HG02943 (cell line): ENCODE data around the gene TSPAN32.
A peak's percentile ranks its signal among the peaks of the same experiment; 100 is the strongest.

Experiments
- ATAC-seq: cut with Tn5 transposase; IDR thresholded peaks from one replicate; pipeline ENCODE4 v1.9.1; 2021; ENCODE audit warnings: mild to moderate bottlenecking, low read depth, moderate library complexity; ENCODE audit not compliant: unreplicated experiment

Gene TSPAN32

DNA sequence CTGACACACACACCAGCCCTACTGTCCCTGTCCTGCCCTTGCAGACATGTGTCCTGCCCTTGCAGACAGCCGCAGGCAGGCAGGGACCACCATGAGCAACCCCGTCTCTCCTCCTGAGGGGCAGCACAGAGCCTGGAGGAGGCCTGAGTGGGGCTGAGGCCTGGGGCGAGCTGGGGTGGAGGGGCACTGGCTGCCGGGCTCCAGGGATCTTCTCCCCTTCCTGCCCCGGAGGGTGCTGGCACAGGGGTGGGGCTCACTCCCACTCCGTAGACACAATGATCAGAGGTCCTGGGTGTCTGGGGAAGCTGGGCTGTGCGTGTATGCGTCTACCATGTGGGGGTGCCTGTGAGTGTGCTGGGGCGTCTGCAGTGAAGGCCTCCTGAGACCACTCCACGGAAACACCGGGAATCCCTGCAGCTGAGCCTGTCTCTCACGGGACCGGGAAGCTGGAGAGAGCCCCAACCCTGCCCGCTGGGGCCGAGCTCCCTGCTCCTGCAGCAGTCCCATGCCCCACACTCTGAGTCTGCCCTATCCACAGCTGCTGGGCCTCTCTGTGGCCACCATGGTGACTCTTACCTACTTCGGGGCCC lies 588 bp downstream of the TSPAN32 start:
- ATAC-seq: peak; percentile 14

DNA sequence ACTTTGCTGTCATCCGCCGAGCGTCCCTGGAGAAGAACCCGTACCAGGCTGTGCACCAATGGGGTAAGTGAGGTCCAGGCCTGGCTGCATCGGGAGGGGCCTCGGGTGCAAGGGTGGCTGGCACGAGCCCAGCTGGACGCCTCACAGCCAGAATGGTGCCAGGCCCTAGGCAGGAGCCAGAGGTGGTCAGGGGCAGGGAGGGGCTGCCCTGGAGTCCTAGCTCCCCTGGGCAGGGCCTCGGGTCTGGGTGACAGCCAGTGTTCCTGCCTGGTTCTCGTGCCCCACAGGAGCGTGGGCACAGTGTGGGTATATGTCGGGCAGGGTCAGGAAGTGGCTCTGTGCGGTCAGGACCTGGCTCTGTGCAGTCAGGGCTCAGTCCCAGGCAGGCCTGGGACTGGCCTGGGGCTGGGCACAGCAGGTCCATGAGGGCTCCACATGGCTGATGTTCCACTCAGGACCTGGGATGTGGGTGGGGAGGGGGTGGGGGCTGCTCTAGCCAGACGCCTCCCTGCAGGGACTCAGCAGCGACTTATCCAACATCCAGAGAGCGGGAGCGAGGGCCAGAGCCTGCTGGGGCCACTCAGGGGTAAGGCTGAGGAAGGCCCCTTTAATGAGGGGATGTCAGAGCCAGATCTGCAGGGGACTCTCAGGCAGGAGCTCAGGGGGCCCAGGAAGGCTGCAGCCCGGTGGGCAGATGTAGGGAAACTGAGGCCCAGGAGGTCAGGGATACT lies 1.2 kb downstream of the TSPAN32 start:
- ATAC-seq: no peak

DNA sequence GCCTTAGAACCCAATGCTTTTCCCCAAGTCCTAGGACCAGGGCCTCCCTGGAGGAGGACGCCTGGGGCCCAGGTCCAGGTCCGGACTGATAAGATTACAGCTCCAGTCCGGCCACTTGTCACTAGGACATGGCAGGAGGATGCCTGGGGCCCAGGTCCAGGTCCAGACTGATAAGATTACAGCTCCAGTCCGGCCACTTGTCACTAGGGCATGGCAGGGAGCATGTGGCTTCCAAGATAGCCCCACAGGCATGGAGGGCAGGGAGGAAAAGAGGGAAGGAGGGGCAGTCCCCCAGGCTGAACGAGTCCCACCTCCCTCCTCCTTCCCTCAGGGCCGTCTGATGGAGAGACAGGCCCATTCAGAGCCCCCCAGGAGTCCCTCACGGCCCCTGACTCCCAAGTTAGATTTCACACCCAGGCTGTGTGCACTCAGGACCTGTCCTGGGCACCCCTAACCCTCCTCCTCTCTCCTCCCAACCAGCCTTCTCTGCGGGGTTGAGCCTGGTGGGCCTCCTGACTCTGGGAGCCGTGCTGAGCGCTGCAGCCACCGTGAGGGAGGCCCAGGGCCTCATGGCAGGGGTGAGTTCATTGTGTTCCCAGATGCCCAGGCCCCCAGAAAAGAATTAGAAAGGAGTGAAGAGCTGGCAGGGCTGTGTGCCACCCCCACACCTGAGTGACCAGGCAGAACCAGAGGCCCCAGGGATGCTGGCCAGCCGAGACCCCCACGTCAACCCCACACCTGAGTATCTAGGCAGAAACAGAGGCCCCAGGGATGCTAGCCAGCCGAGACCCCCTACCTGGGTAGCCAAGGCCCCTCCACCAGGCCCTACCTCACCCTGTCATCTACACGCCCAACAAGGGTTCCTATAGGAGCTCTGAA lies 2.1 kb downstream of the TSPAN32 start:
- no peak for ATAC-seq

DNA sequence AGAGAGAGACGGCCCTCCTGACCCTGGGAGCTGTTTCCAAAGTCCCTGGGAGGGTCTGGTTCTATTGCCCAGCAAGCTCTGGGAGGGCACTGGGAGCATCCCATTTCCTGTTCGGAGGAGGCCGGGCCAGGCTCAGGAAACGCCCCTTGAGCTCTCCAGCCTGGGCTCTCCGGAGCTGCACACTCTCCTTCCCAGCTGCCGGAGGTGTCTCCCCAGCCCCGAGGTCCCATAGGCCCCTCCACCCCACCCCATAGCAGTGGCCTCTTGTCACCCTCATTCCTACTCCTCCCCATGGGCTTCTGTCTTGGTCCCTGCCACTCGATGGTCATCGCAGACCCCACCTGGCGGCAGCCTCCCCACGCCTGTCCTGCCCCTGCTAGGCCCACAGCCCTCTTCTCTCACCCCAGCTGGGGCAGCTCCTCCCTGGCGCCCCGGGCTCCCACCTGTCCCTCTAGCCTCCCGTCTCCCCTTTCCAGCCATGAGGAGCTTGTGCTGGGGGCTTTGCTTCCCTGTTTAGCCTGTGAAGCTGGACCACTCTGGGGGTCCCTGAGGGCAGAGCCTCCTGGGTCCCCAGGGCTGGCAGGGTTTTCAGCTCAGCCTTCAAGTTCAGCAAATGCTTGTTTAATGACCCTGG lies 2.8 kb downstream of the TSPAN32 start:
- no peak for ATAC-seq

DNA sequence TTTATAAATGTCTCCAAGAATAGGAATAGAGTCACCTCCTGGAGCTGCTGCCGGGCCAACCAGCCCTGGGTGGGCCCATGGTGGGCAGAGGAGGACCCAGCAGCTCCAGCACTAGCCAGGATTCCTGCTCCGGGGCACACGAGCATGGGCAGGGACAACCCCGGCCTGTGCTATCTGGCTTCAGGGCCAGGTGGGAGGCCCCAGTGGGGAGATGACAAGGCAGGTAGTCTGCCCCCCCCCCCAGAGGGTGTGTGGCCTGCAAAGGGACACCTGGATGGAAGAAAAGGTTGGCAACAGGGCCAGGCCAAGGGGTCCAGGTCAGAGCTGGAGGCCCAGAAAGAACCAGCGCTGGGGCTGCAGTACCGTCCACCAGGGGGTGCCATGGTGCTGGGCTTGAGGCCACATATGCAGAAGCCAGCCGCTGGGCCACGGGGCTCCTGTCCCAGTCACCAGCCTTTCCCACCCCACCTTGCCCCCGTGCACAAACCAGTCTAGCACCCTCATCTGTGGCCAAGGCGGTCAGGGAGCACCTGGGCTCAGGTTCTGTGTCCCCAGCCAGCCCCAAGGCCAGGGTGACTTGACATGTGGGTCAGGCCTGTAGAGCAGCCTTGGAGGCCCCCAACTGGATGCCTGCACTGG lies 3.4 kb downstream of the TSPAN32 start:
- no peak for ATAC-seq

DNA sequence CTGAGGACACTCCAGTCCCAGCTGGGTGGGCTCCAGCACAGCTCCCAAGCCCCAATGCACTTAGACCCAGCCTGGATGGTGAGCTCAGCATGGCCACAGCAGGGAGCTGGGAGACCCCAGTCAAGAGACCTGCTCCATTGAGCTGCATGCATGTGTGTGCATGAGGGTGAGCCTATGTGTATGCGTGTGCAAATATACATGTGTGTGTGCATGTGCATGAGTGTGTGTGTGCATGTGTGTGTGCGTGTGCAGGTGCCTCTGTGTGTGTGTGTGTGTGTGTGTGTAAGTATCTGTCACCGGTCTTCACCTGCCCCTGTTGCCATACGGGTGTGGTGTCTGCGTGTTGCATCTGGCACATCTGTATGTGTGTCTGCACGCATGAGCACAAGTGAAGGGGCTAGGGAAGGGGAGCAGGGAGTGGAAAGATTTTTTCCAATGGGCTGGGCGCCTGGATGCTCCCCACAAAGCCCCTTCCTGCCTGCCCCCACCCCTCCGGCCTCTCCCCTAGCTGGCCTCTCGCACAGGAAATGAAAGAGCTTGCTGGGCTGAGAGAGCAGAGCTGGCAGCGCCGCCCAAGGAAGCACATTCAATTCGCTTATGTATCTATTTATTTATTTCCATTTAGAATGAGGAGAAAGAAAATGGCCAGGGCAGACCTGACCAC lies 4.1 kb downstream of the TSPAN32 start:
- ATAC-seq: no peak

DNA sequence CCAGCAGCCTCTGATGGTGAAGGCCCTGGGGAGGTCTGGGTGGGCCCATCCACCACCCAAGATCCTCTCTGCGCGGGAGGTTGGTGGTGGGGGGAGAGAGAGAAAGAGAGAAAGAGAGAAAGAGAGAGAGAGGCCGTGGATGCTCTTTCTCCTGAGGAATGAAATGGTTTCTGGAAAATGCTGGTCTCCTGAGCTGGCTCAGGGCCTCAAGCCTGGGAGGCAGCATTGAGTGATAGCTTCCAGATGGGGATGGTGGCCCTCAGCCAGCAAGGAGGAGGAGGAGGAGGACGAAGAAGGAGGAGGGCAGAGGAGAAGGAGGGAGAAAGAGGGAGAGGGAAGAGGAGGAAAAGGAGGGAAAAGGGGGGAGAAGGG lies 4.6 kb downstream of the TSPAN32 start:
- ATAC-seq: no peak

DNA sequence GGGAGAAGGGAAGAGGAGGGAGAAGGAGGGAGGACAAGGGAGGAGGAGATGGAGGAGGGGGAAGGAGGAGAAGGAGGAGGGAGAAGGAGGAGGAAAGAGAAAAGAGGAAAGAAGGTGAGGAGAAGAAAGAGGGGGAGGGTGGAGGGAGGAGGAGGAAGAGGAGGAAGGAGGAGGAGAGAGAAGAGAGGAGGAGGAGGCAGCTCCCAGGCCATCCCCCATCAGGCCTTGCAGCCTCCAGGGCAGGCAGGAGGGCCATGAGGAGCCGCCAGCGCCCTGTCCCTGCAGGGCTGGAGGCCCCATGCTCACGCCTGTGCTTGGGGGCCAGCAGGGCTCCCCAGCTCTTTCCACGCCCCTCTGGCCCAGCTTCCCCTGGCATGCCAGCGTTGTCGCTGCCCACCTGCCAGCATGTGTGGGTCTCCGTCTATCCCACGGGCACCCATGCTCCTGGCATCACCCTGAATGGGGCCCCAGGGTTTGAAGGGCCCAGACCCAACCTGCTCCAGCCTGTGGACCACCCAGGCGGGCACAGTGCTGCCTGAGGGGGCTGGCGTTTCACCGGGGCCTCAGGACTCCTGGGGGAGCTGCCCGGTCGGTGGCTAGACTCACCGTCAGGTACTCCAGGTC lies 5.2 kb downstream of the TSPAN32 start:
- no peak for ATAC-seq

DNA sequence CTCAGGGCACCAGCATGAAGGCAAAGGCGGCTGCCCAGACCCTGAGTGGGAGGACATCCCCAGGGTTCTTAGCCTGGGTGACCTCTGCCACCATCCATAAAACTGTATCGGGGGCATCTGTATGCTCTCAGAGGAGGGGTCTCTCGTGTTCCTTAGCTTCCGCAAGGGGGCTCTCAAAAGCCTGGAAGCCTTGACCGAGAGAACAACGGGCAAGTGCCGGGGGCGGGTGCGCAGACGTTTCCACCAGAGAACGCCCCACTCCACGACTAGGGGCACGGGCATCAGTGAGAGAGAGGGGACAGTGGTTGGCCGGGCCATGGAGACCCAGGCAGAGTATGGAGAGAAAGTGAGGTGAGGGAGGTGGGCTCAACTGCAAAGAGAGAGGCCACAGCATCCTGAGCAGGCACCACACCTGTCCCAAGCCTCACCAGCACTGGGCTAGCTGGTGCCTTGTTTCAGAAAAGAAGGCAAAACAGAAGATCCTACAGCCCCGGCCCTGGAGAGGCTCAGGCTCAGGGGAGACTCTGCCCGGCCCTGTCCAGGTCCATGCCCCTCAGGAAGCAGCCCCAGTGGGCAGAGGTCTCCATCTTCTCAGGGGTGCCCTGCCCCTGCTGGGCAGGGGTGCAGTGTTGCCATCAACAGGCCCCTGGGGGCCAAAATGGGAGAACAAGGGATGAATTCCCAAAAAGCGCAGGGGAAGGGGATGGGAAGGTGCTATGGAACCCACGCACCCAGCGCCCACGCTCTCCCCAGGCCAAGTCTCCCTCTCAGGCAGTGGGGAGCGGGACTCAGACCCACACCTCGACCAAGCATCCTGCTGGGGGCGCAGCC lies 5.9 kb downstream of the TSPAN32 start:
- no peak for ATAC-seq

DNA sequence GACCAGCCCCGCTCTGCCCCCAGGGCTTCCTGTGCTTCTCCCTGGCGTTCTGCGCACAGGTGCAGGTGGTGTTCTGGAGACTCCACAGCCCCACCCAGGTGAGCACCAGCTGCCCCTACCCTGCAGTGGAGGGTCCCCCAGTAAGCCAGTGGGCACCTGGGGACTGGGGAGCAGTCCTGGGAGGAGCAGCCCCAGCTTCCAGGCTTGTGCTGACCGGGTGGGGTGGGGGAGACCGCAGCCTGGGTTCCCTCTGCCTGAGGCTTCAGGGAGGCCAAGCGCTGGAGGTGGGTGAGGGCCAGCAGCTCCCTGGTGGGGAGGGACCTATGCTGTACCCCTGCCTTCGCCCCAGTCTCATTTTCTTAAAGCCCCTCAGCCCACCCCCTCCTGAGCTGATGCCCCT lies 6.9 kb downstream of the TSPAN32 start:
- ATAC-seq: no peak

DNA sequence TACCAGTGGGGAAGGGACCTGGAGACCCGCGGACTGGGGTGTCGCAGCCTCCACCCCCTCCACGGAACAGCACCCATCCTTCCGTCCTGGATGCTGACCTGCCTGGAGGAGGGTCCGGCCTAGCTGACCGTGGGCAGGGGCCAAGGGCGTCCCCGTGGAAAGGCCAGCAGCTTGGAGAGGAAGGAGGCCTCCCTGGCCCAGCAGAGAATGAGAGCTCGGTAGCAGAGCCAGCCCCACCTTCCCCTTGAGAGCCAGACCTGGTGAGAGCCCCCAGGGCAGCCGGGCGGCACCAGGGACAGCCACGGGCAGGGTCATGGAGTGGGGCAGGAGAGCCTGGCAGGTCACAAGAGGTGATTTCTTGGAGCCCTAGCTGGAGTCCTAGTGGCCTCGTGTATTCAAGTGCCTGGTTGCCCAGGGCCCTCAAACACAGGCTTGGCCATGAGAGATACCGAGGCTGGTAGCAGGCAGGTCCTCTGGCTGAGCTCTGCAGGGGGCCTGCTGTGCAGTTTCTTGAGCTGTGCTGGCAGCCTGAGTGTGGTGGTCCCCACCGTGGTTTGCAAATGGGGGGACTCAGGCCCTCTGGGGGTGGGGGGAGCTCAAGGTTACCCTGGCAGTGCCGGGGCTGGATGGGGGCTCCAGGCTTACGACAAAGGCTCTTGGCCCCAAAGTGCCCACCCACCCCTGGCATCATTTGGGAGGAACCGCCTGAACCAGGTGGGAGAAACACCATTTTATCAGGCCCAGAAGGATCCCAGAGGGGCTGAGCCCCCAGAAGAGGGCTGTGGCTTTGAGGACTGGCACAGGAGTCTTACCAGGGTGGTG lies 7.6 kb downstream of the TSPAN32 start:
- no peak for ATAC-seq

DNA sequence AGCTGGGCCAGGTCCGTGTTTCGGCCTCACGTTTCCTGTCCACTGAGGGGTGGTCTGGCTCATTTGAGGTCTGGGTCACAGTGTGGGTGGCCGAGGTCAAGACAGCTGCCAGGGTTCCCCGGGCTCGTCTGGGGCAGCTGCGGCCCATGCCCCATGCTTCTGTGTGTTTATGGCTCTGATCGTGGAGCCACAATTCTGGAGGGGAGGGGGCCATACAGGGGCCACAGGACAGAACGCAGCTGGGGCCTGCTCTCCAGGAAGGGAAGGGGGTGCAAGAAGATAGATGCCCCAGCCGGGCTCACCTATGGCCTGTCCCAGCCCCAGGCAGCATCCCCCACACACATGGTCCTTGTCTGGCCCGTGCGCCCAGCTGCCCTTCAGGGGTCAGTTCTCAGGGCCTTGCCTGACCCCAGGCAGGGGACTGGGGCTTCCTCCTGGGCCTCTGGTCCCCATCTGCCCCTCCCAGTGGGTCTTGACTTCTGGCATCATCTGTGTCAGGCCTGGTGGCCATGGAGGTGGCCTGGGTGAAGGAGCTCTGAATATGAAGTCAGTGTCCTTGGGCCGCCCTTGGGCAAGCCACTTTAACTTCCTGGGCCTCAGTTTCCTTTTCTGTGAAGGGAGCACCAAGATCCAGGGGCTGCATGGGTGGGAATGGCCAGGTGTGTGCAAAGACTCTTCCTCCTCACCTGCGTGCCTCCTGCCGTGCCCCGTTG lies 8.4 kb downstream of the TSPAN32 start:
- no peak for ATAC-seq

DNA sequence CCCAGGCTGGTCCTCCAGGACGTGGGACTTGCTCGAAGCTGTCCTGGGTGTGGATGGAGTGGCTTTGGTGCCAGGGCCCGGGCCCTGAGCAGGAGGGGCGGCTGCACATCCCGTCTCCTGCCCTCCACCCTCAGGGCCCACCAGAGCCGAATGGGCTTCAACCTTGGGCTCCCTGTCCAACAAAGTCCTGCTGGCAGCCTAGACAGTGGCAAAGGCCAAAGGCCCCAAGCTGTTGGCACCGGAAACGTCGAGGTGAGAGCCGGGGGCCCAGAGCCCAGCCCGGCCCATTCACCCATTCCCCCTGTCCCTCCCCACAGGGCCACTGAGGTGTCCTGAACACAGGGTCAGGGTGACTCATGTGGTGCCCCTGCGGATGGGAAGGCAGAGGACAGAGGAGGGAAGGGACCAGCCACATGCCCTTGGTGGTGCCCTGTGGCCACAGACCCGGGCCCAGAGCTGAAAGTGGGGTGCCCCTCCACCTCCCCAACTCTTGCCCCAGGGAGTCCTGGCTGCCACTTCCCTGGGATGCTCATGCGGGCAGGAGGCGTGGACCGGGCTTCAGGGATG lies 9.1 kb downstream of the TSPAN32 start:
- no peak for ATAC-seq

DNA sequence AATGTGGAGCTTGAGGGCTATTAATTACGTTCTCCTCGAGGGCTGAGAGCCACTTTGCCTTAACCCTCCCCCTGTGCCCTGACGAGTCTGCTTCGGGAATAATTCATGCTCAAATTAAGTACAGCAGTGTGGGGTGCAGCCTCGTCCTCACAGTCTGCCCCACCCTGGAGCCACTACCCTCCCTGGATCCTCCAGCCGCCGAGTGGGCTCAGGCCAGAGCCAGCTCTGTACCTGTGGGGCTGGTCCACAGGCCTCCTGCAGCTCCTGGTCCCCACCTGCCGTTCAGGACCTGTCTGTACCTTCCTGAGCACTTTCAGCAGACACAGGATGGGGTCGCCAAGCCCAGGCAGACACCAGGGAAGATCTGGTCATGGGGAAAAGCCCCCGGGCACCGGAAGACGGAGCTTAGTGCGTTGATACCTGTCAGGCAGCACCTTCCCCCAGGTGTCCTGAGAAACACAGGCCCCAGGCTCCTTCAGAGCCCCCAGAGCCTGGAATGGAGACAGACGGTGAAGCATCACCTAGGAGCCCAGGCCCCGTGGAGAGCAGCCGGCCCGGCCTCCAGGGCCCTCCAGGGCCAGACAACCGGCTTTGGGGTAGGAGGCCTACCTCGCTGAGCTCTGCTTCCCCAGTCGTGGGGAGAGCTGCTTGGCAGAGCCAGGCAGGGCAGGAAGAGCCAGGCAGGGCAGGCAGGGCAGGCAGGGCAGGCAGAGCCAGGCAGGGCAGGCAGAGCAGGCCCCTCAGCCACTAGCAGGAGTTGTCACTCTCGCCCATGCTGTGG lies 9.7 kb downstream of the TSPAN32 start:
- no peak for ATAC-seq

DNA sequence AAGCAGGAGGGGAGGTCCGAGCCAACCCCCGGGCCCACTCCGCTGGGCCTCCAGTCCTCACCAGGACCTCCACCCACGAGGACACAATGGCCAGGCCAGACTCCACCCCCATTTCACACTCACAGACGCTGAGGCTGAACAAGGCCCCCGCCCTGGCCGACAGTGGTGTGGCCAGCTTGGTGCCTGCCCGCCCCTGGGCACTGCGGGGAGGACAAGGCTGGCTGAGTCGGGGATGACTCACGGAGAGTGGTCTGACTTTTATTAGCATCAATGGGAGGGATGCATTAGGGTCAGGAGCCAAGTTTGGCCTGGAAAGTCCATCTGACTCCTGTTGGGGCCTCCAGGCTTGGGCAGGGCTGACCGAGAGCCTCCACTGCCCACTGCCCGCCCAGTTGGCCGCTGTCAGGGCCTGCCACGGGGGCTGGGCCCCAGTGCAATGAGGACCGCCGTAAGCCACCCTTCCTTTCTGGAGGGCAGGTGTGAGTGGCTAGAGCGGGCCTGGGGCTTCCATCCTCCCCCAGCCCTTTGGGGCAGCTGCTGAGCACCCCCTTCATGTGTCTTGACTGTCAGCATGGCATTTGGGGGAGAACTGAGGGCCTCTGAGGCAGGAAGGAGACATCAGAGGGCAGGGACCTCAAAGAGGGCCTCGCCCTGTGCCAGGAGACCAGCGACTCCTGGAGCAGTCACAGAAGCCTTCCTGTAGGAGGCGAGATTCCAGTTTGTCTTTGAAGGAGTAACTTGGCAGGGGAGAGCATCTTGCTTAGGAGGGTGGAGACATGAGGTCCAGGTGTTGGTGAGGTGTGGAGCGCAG lies 10.6 kb downstream of the TSPAN32 start:
- no peak for ATAC-seq
